A549 (cell line): Measurements from ENCODE around the gene SUCNR1.

Source experiments
- CHD2 ChIP-seq: fragments of 150-350 bp; IDR thresholded peaks from 2 replicates; pipeline ENCODE4 v1.6.1; 2014; ENCODE audit warnings: low read length; ENCODE audit not compliant: partially characterized antibody
- KDM1A ChIP-seq: fragments of 200-600 bp; sonication (generic); IDR thresholded peaks from 2 replicates; pipeline ENCODE4 v1.6.1; 2016; ENCODE audit warnings: low read depth, mild to moderate bottlenecking
- MAFK ChIP-seq: fragments of 450-650 bp; IDR thresholded peaks from 2 replicates; pipeline ENCODE4 v1.6.1; 2014; ENCODE audit not compliant: partially characterized antibody
- MYC ChIP-seq: IDR thresholded peaks from 2 replicates; pipeline ENCODE4 v1.6.1; 2012; ENCODE audit warnings: mild to moderate bottlenecking, inconsistent platforms, low read length, improper control_type of control experiment, borderline replicate concordance
- NR3C1 ChIP-seq: fragments of >200 bp; sonication (Bioruptor Twin); formaldehyde crosslinking; IDR thresholded peaks from 3 replicates; pipeline ENCODE4 v1.6.1; 2017
- POLR2A ChIP-seq: IDR thresholded peaks from 2 replicates; pipeline ENCODE4 v1.6.1; 2012; ENCODE audit warnings: mild to moderate bottlenecking, low read length
- RFX5 ChIP-seq: fragments of 450-650 bp; IDR thresholded peaks from 2 replicates; pipeline ENCODE4 v1.7.1; 2014; ENCODE audit warnings: antibody characterized with exemption, mild to moderate bottlenecking, moderate library complexity
- ZFP36 ChIP-seq: fragments of 450-650 bp; IDR thresholded peaks from 2 replicates; pipeline ENCODE4 v1.6.1; 2014; ENCODE audit warnings: borderline replicate concordance; ENCODE audit not compliant: partially characterized antibody
- ZSCAN20 ChIP-seq: fragments of 250-450 bp; sonication (Bioruptor Pico); IDR thresholded peaks from 2 replicates; pipeline ENCODE4 v1.8.0; 2022; ENCODE audit warnings: mild to moderate bottlenecking, moderate library complexity
- TF ChIP-seq, protein P1 (sequence below): fragments of >200 bp; sonication (Bioruptor Twin); formaldehyde crosslinking; IDR thresholded peaks from 3 replicates; pipeline ENCODE4 v1.5.1; 2016

- TF ChIP-seq POLR2A (no peak), MYC (no peak), NR3C1 (no peak), RFX5 (no peak), ZFP36 (no peak), MAFK (no peak), CHD2 (no peak), ZSCAN20 (CRISPR knock-in tag) (no peak), KDM1A (no peak)
- TF ChIP-seq, protein P1, sequence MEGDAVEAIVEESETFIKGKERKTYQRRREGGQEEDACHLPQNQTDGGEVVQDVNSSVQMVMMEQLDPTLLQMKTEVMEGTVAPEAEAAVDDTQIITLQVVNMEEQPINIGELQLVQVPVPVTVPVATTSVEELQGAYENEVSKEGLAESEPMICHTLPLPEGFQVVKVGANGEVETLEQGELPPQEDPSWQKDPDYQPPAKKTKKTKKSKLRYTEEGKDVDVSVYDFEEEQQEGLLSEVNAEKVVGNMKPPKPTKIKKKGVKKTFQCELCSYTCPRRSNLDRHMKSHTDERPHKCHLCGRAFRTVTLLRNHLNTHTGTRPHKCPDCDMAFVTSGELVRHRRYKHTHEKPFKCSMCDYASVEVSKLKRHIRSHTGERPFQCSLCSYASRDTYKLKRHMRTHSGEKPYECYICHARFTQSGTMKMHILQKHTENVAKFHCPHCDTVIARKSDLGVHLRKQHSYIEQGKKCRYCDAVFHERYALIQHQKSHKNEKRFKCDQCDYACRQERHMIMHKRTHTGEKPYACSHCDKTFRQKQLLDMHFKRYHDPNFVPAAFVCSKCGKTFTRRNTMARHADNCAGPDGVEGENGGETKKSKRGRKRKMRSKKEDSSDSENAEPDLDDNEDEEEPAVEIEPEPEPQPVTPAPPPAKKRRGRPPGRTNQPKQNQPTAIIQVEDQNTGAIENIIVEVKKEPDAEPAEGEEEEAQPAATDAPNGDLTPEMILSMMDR, result no peak
Observed at GRCh38 chr3:151879679-151880415, 6.4 kb downstream of the SUCNR1 start.
